Psoas muscle (tissue), 8 donors: ENCODE measurements around the gene ALDOC. TPM values are rescaled to one million over a fixed set of nuclear protein-coding genes. Genes with fewer than 3 reads are reported as not detected.
A peak's percentile ranks its signal among the peaks of the same experiment; 100 is the strongest.

Experiments used
- ATAC-seq, 4 donors: fragments of 200-7000 bp; cut with Tn5 transposase; one replicate each; pipeline ENCODE4 v1.9.1; 2020; ENCODE audit warnings: moderate library complexity in 3 of 4, mild to moderate bottlenecking in 2 of 4
- DNase-seq, 2 donors: peaks; one replicate each; pipeline ENCODE4 v3.0.0-alpha.2; 2020
- H3K27ac ChIP-seq: fragments of 200-600 bp; one replicate; pipeline ENCODE4 v1.8.0; 2022
- H3K27me3 ChIP-seq, 3 donors: fragments of 200-600 bp in 1 of 3; one replicate each; pipeline versions ENCODE4 v1.6.1 to v1.8.0; 2013 to 2022; ENCODE audit warnings: low read length in 2 of 3, mild to moderate bottlenecking in 2 of 3, moderate library complexity in 1 of 3; ENCODE audit not compliant: insufficient read depth in 3 of 3
- H3K36me3 ChIP-seq, 2 donors: fragments of 200-600 bp in 1 of 2; one replicate each; pipeline versions ENCODE4 v1.6.1 to v1.8.0; 2013 to 2022; ENCODE audit warnings: low read depth in 1 of 2, mild to moderate bottlenecking in 1 of 2, moderate library complexity in 1 of 2; ENCODE audit not compliant: insufficient read depth in 1 of 2
- H3K4me1 ChIP-seq: fragments of 200-600 bp; one replicate; pipeline ENCODE4 v1.8.0; 2022
- H3K4me3 ChIP-seq: fragments of 200-600 bp; one replicate; pipeline ENCODE4 v1.8.0; 2022; ENCODE audit warnings: mild to moderate bottlenecking
- H3K9me3 ChIP-seq: fragments of 200-600 bp; one replicate; pipeline ENCODE4 v1.8.0; 2022
- CTCF ChIP-seq: fragments of 200-600 bp; IDR thresholded peaks from one replicate; pipeline ENCODE4 v1.8.0; 2022; ENCODE audit warnings: antibody characterized with exemption
- WGBS, 3 donors: extraction: QIAGEN DNeasy Blood & Tissue Kit; methylation state at CpG; one replicate each; pipeline versions ENCODE4 v1.1.6 to v1.1.7; 2013; 5-methylcytosine and 5-hydroxymethylcytosine counted together
- intact Hi-C, 2 donors: fragments of 100-400 bp; cut with DNase I; formaldehyde crosslinking; loops; one replicate each; pipeline versions ENCODE4 v1.11.0 to v1.14.2; 2022
- polyA plus RNA-seq, 3 donors: library from polyadenylated mRNA; stranded (reverse); fragments of 200-250 nt; gene quantifications; one replicate each; pipeline ENCODE4 v1.2.3, GENCODE V29; 2013
- total RNA-seq, 4 donors: library from RNA; stranded (reverse); fragmentation: NEBNext Ultra II Directional in 2 of 4; extraction: Animal tissue kit (Norgen Biotek cat#: 25700) in 2 of 4; gene quantifications; one replicate each; pipeline versions ENCODE4 v1.2.1 to v1.2.4, GENCODE V29; 2021 to 2023
- donor health status: healthy with polysubstance abuse.
- donor health status: DM: no; HTN: no; CAD: no; lungs with moderate emphysema.
- donor health status: Bipolar disorder and iron deficiency.
- donor health status: healthy.
- donor health status: DM: yes; HTN: yes; CAD: no.
- donor health status: DM: no; HTN: no; CAD: no.
- donor health status: DM: no; HTN: no; CAD: no.
- donor health status: DM: yes; HTN: yes; CAD: no.

ALDOC gene
- total and polyA plus RNA-seq, 7 donors: 1.2 to 2.9 (median 1.7) TPM

DNA sequence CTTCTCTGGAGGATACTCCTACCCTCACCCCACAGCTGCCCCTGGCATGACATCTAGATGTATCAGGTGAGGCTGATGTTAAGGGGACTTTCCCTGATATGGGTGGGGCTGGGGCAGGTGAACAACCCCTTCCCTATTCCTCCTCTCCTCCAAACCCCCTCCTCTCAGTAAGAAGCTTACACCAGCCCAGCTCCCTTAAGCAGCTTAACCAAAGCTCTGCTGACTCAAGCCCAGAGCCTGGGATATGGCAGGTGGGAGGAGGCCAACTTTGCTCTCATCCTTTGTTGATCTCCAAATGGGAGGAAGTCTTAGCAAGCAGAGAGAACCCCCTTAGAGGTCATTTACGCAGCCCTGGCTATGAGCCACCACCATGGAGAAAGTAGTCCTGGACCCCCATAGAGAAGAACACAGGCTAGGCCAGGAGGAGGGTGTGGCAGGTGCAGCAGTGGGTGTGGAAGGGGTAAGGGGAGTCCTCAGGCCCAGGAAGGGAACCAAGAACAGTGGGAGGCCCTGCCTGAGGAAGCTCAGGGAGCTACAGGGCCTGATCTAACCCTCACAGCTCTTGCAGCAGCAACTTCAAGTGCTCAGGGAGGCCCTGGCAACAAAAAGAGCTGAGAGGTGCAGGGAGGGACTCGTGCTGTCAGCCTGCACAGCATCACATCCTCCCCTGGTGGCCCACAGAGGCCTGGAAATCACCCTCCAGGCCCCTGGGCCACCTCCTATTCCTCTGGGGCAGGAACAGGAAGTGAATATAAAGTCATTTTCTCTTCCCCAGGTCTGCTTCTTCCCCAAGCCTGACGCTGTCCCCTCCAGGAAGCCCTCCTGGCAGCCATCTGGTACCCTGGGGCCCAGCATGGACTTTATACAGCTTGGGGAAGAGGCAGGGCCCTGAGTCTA lies 27.2 kb downstream of the ALDOC start:
- Histone ChIP-seq H3K27me3 (no peaks in the 10 kb centered on the region), H3K9me3 (no peaks in the 10 kb centered on the region), H3K4me1 (peaks cover 5% of the 10 kb centered on the region), H3K36me3 (peaks cover 0 to 23% of the 10 kb centered on the region in 2 donors), H3K4me3 (no peak overlapping the region), H3K27ac (no peak overlapping the region)
- TF ChIP-seq CTCF: no peak
- ATAC-seq: no peak
- WGBS, 3 donors: 77 to 84% (median 79%) methylated on average over 3 of the region's 3 CpGs
- intact Hi-C loops: no loop called here
- no peak for DNase-seq

DNA sequence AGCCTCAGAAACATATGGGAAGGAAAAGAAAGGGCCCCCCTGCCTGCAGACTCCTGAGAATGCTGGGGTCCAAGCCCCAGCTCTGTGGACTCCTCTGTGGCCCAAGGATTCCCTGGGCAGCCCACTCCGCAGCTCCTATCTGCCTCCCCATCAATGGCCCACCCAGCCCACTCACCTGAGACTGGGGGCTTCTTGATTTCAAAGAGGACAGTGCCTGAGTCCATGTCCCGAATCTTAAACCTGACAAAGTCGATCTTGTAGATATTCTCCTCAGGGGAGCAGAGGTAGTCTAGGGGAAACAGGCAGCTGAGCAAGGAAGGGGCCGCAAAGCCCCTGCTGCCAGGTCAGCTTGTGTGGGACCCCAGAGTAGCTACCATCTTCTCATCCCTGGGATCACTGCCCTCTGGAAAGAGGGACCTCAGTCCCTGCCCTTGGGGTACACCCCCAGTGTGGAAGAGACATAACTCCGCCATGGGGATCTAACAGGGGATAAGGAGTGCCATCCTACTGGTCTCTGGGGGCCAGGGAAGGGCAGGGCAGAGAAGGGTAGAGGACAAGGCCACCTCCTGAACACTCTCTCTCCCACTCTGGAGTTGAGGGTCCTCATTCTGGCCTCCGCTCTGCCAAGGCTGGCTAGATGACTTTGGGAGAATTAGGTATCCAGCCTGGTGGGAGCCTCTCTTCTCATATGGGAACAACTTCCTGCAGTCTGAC lies 28.1 kb downstream of the ALDOC start:
- H3K27ac ChIP-seq: no peak overlapping the region
- no peak for ATAC-seq
- no peak for DNase-seq
- no peak for TF ChIP-seq CTCF
- no peak overlapping the region for H3K4me3 ChIP-seq
- WGBS, 3 donors: 88 to 89% (median 89%) methylated on average over 6 of the region's 6 CpGs
- no peaks in the 10 kb centered on the region for H3K9me3 ChIP-seq
- intact Hi-C loops: no loop called here
- peaks cover 0 to 14% of the 10 kb centered on the region in 2 donors for H3K36me3 ChIP-seq
- H3K27me3 ChIP-seq: no peaks in the 10 kb centered on the region
- H3K4me1 ChIP-seq: peaks cover 5% of the 10 kb centered on the region

DNA sequence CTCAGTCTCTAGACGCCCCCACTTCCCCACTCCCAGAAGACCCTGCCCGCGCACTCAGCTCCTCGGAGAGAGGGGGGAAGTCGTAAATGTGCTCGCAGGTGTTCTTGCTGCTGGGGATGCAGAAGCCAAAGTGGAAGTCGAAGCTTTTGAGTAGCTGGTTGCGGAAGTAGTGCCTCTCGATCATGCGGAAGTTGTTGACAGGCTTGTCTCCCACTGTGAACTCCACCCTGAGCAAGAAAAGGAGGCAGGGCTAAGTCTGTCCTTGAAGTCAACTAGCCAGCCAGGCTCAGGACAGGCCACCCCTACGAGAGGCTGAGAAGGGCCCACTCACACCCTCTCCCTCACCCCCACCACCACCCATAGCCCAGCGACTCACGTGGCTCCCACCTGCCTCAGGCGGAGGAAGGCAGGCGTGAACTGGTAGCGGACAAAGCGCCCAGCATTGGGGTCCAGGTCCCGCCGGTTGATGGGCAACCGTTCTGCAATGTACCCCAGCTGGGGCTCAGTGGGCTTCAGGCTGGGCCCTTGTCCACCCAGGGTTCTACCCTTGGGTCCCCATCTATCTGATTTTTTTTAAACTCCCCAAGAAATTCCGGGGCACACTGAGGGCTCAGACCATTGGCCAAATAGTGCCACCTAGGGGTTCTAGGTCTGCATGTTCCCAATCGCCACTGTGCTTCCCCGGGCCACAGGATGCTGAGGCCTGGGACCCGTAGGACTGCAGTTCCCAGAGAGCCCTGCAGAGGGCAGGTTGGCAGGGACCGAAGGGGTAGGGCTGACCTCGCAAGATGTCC lies 28.9 kb downstream of the ALDOC start:
- WGBS, 3 donors: 72 to 76% (median 73%) methylated on average over 25 to 26 of the region's 26 CpGs
- Histone ChIP-seq H3K27me3 (no peaks in the 10 kb centered on the region), H3K4me1 (peaks cover 5% of the 10 kb centered on the region), H3K36me3 (peaks cover 0 to 9% of the 10 kb centered on the region in 2 donors), H3K9me3 (no peaks in the 10 kb centered on the region), H3K4me3 (no peak overlapping the region), H3K27ac (no peak overlapping the region)
- intact Hi-C loops: no loop called here
- peak; percentile 65 for TF ChIP-seq CTCF
- DNase-seq (peak; percentile 72 to 82), ATAC-seq (peak; percentile 43 to 66 (median 59))

DNA sequence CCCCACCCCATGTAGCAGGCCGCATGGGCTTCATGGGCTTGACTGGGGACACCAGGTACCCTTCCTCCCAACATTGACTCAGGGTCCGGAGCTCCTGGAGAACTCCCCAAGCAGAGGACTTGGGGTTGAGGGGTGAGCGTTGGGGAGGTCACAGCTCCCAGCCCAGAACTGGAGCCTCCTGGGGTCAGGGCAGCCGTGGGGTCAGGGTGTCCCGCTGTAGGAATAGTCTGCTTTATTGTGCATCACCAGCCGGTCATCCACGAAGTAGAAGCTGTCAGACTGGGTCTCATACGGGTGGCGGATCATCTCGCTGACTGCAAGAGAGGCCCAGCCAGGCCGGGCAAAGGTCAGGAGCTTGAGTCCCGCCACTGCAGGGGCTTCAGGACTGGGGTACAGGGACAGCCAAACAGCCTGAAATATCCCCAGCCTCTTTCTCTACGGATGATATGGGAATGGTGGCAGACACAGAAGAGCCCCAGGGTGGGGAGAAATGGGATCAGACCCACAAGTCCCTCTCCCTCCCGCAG lies 29.5 kb downstream of the ALDOC start:
- Histone ChIP-seq H3K27me3 (no peaks in the 10 kb centered on the region), H3K4me1 (peaks cover 5% of the 10 kb centered on the region), H3K36me3 (peaks cover 0 to 9% of the 10 kb centered on the region in 2 donors), H3K27ac (no peak overlapping the region), H3K9me3 (no peaks in the 10 kb centered on the region), H3K4me3 (no peak overlapping the region)
- TF ChIP-seq CTCF: no peak
- ATAC-seq: no peak
- intact Hi-C loops: no loop called here
- WGBS, 3 donors: 87 to 94% (median 93%) methylated on average over 14 of the region's 14 CpGs
- DNase-seq: no peak
